GM12891 (cell line): Measurements from ENCODE around the gene PIP4K2A.

ENCODE experiments used
- PAX5 ChIP-seq: IDR thresholded peaks from 2 replicates; pipeline ENCODE4 v1.6.1; 2011; ENCODE audit warnings: low read length, moderate library complexity, mild to moderate bottlenecking; ENCODE audit not compliant: insufficient read depth, severe bottlenecking
- POLR2A ChIP-seq: IDR thresholded peaks from 2 replicates; pipeline ENCODE4 v1.6.1; 2011; ENCODE audit warnings: low read depth, low read length, control low read depth
- POLR2AphosphoS5 ChIP-seq: IDR thresholded peaks from 2 replicates; pipeline ENCODE4 v1.6.1; 2011; ENCODE audit warnings: low read depth, low read length, control low read depth
- TAF1 ChIP-seq: IDR thresholded peaks from 2 replicates; pipeline ENCODE4 v1.6.1; 2011; ENCODE audit warnings: low read depth, low read length, control low read depth

DNA sequence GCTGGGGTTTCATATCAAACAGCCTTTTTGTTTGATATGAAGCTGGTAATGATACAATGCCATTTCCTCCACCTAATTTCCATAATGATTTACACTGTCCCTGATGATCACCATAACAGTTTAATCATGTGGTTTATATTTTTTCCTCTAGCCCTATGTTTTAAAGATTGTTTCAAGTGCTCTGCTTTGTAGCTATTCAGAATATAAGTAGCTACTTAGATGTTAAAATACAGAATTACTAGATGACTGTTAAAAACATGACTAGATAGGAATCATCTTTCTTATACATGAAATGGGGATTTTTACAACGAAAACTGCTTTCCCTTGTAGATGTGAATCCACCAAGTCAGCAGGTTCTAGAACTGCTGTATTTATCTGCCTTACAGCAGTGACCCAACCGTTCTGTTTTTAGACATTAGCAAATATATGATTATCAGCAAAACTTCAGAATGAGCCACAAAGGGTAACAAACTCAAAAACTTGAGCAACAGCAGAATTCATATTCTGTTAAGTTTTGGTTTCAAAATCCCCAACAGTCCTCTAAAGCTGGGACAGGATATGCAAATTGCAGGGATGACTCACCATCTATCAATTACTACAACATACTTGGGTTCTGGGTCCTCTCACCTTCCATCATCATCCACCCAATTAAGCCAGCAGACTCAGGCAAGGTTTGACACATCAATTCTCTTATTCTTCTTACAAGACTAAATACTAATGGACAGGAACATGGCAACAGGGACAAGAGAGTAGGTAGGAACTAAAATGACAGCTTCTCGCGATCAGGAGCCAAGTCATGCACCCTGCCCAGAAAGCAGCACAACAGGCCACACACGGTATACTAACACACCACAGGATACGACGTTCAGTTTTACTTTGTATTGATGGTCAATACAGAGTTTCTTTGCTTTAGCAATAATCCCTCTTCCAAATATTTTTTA, 83.9 kb downstream of the PIP4K2A start:
- TF ChIP-seq POLR2AphosphoS5 (no peak), POLR2A (no peak), TAF1 (no peak), PAX5 (no peak)
